Panc1 (cell line): ENCODE results near the gene DAB2IP. TPM values are rescaled to one million over a fixed set of nuclear protein-coding genes. Genes with fewer than 3 reads are reported as not detected.

Source experiments
- ATAC-seq: fragments of 200-7000 bp; cut with Tn5 transposase; 2 replicates; pipeline ENCODE4 v1.9.1; 2020; ENCODE audit warnings: mild to moderate bottlenecking, moderate library complexity
- BruUV-seq: library from RNA; stranded (reverse); fragments of 400-500 nt; replicated peaks from 2 replicates; lab custom pipeline; 2021; lab: Mats Ljungman, UMichigan
- CTCF ChIA-PET: fragments of 300-600 bp; sonication (Branson Sonifier 250); formaldehyde crosslinking; loops from one replicate; lab custom pipeline; 2022; ENCODE audit warnings: antibody characterized with exemption; lab: Charles Lee
- POLR2A ChIA-PET: fragments of 300-600 bp; sonication (Branson Sonifier 250); formaldehyde crosslinking; loops from one replicate; lab custom pipeline; 2022; ENCODE audit warnings: antibody characterized with exemption; lab: Charles Lee
- DNase-seq: peaks from one replicate; pipeline ENCODE4 v3.0.0-alpha.2; 2010; ENCODE audit warnings: low read depth, low spot score
- H3K27ac ChIP-seq: 2 replicates; pipeline ENCODE4 v1.5.1; 2011; ENCODE audit warnings: mild to moderate bottlenecking, low read length, inconsistent platforms
- H3K27me3 ChIP-seq: fragments of 200-500 bp; sonication (Bioruptor generic); 2 replicates; pipeline ENCODE4 v1.6.0; 2014; ENCODE audit warnings: low read length, inconsistent platforms; ENCODE audit not compliant: control insufficient read depth, insufficient read depth
- H3K36me3 ChIP-seq: fragments of 200-500 bp; sonication (Bioruptor generic); 2 replicates; pipeline ENCODE4 v1.5.1; 2014; ENCODE audit warnings: inconsistent platforms, mild to moderate bottlenecking, low read length, moderate library complexity; ENCODE audit not compliant: control insufficient read depth, insufficient read depth
- H3K4me1 ChIP-seq: 2 replicates; pipeline ENCODE4 v1.5.1; 2011; ENCODE audit warnings: inconsistent platforms, mild to moderate bottlenecking, low read length, moderate library complexity; ENCODE audit not compliant: control insufficient read depth, insufficient read depth
- H3K4me3 ChIP-seq, 2 experiments: 2 replicates each; pipeline ENCODE4 v1.5.1; 2011 to 2012; ENCODE audit warnings: low read depth in 2 of 2, low read length in 2 of 2, mild to moderate bottlenecking in 2 of 2, inconsistent platforms in 1 of 2, moderate library complexity in 1 of 2
- H3K9me3 ChIP-seq: fragments of 200-500 bp; sonication (Bioruptor generic); 2 replicates; pipeline ENCODE4 v1.5.1; 2014; ENCODE audit warnings: low read depth, mild to moderate bottlenecking, inconsistent platforms, low read length, moderate library complexity; ENCODE audit not compliant: control insufficient read depth, insufficient read depth
- CTCF ChIP-seq: fragments of 450-650 bp; IDR thresholded peaks from 2 replicates; pipeline ENCODE4 v1.5.1; 2017; ENCODE audit warnings: mild to moderate bottlenecking
- POLR2AphosphoS5 ChIP-seq: IDR thresholded peaks from 2 replicates; pipeline ENCODE4 v1.6.1; 2012; ENCODE audit warnings: mild to moderate bottlenecking, low read depth, low read length, moderate library complexity
- REST ChIP-seq, 2 experiments: IDR thresholded peaks; 2 replicates each; pipeline ENCODE4 v1.6.1; 2011 to 2012; ENCODE audit warnings: low read depth in 2 of 2, control low read depth in 1 of 2, low read length in 1 of 2, mild to moderate bottlenecking in 1 of 2, moderate library complexity in 1 of 2; ENCODE audit not compliant: insufficient read depth in 1 of 2
- SIN3A ChIP-seq: IDR thresholded peaks from 2 replicates; pipeline ENCODE4 v1.6.1; 2012; ENCODE audit warnings: low read depth, mild to moderate bottlenecking, low read length, moderate library complexity, borderline replicate concordance; ENCODE audit not compliant: insufficient read depth
- TCF7L2 ChIP-seq: IDR thresholded peaks from 2 replicates; pipeline ENCODE4 v1.6.1; 2011; ENCODE audit warnings: mild to moderate bottlenecking, low read depth, low read length, inconsistent platforms
- in situ Hi-C: cut with HindIII; loops from 2 replicates; pipeline ENCODE4 v1.10.0; 2016; ENCODE audit warnings: low sequenced_read_pairs, low pct_unique_long_range_greater_than_20kb
- intact Hi-C: fragments of 100-400 bp; cut with micrococcal nuclease; formaldehyde crosslinking; loops from one replicate; pipeline ENCODE4 v1.10.0; 2022; ENCODE audit not compliant: unreplicated experiment
- total RNA-seq: library from RNA; stranded (reverse); gene quantifications from one replicate; pipeline ENCODE4 v1.2.1, GENCODE V29; 2021; ENCODE audit not compliant: unreplicated experiment

The DAB2IP gene
- total RNA-seq, 1 experiment from 2014 or later, result 18.4 TPM

- intact Hi-C loops, result no loop called here
- DNase-seq (no peak), ATAC-seq (no peak)
- Histone ChIP-seq H3K4me3 (no peak overlapping the region), H3K4me1 (no peaks in the 10 kb centered on the region), H3K9me3 (no peaks in the 10 kb centered on the region), H3K27ac (no peak overlapping the region), H3K36me3 (no peaks in the 10 kb centered on the region), H3K27me3 (no peaks in the 10 kb centered on the region)
- in situ Hi-C loops, result no loop called here
- BruUV-seq, result no TSS peak
- CTCF ChIA-PET, result no interaction called here
- TF ChIP-seq REST (IDR thresholded peaks at IDR 0.05; ENCODE audit: insufficient read depth in 1 of 2, low read depth in 2 of 2, low read length in 1 of 2) (no peak), TCF7L2 (no peak), POLR2AphosphoS5 (no peak), CTCF (no peak), SIN3A (no peak)
- POLR2A ChIA-PET, result interaction anchor here (0.5 kb wide), 1 partner anchor 213 kb away, joined by 5 read pairs; no protein-coding TSS in a partner anchor
Measured at GRCh38 chr9:121663591-121663990, 12.2 kb downstream of the DAB2IP start.

GRCh38 chr9:121666294-121666693, 14.9 kb downstream of the DAB2IP start:
- BruUV-seq, result no TSS peak

More at GRCh38 chr9:121666294-121666693, 14.9 kb downstream of the DAB2IP start:
- Histone ChIP-seq H3K9me3 (no peaks in the 10 kb centered on the region), H3K27ac (no peak overlapping the region), H3K36me3 (no peaks in the 10 kb centered on the region), H3K4me1 (no peaks in the 10 kb centered on the region), H3K27me3 (no peaks in the 10 kb centered on the region), H3K4me3 (no peak overlapping the region)
- DNase-seq (no peak), ATAC-seq (no peak)
- no peak for TF ChIP-seq POLR2AphosphoS5
- no peak for TF ChIP-seq REST (IDR thresholded peaks at IDR 0.05; ENCODE audit: insufficient read depth in 1 of 2, low read depth in 2 of 2, low read length in 1 of 2)
- no peak for TF ChIP-seq CTCF
- no peak for TF ChIP-seq TCF7L2
- no peak for TF ChIP-seq SIN3A
- intact Hi-C loops (no loop called here), in situ Hi-C loops (no loop called here)
- CTCF ChIA-PET, result interaction anchor here (0.7 kb wide), 1 partner anchor 27 kb away, joined by 12 read pairs; no protein-coding TSS in a partner anchor
- POLR2A ChIA-PET, result interaction anchor here (0.9 kb wide), 1 partner anchor 17 kb away, joined by 3 read pairs; no protein-coding TSS in a partner anchor
